HepG2 (cell line): ENCODE data around the gene AMZ1. TPM values are rescaled to one million over a fixed set of nuclear protein-coding genes. Genes with fewer than 3 reads are reported as not detected.

Experiments
- ATAC-seq: fragments of 200-7000 bp; cut with Tn5 transposase; 3 replicates; pipeline ENCODE4 v1.9.1; 2020; ENCODE audit warnings: mild to moderate bottlenecking, moderate library complexity
- BruUV-seq: library from RNA; stranded (reverse); fragments of 400-500 nt; replicated peaks from 2 replicates; lab custom pipeline; 2021; lab: Mats Ljungman, UMichigan
- CTCF ChIA-PET: fragments of 300-600 bp; formaldehyde crosslinking; extraction: SDS; loops from one replicate; lab custom pipeline; 2021; ENCODE audit warnings: low total read pairs, inconsistent platforms, low intra/inter-chr PET ratio; lab: Yijun Ruan, JAX
- POLR2A ChIA-PET: fragments of 350-600 bp; sonication (Branson Sonifier 250); formaldehyde crosslinking; loops from one replicate; lab custom pipeline; 2020; ENCODE audit warnings: antibody characterized with exemption, inconsistent platforms; lab: Yijun Ruan, JAX
- DNase-seq: peaks from one replicate; pipeline ENCODE4 v3.0.0-alpha.2; 2015; ENCODE audit warnings: low spot score
- FAIRE-seq: peaks from 3 replicates; lab custom pipeline; 2011; peaks lifted over from hg19 to GRCh38; lab: Jason Lieb, UNC
- H2AFZ ChIP-seq: one replicate; pipeline ENCODE4 v1.6.1; 2011; ENCODE audit warnings: low read length, inconsistent platforms
- H3K27ac ChIP-seq: fragments of 300-600 bp; 3 replicates; pipeline ENCODE4 v1.8.0; 2011; ENCODE audit warnings: mixed run types, mild to moderate bottlenecking, mixed read lengths, low read length, inconsistent platforms; ENCODE audit not compliant: insufficient read depth; ENCODE audit errors: extremely low read length
- H3K27me3 ChIP-seq, 2 experiments: fragments of 200-600 bp in 1 of 2; 2 replicates in 1 of 2; 3 replicates in 1 of 2; pipeline versions ENCODE4 v1.6.0 to v1.8.0; 2011; ENCODE audit warnings: low read length in 2 of 2, mild to moderate bottlenecking in 2 of 2, moderate library complexity in 2 of 2, inconsistent platforms in 1 of 2; ENCODE audit not compliant: insufficient read depth in 2 of 2, control insufficient read depth in 1 of 2
- H3K36me3 ChIP-seq, 2 experiments: fragments of 200-600 bp in 1 of 2; replicated peaks in 1 of 2; 2 replicates in 1 of 2; 3 replicates in 1 of 2; pipeline versions ENCODE4 v1.5.1 to v1.8.0; 2011; ENCODE audit warnings: low read length in 2 of 2, inconsistent platforms in 1 of 2; ENCODE audit not compliant: insufficient read depth in 2 of 2, control insufficient read depth in 1 of 2
- H3K4me1 ChIP-seq: 2 replicates; pipeline ENCODE4 v1.5.1; 2012; ENCODE audit warnings: low read length, inconsistent platforms; ENCODE audit not compliant: insufficient read depth
- H3K4me2 ChIP-seq: 2 replicates; pipeline ENCODE4 v1.6.0; 2011; ENCODE audit warnings: low read depth, low read length, inconsistent platforms
- H3K4me3 ChIP-seq, 3 experiments: fragments of 200-600 bp in 1 of 3; sonication (generic), shearing (Covaris generic) in 1 of 3; replicated peaks in 1 of 3; 2 replicates each; pipeline ENCODE4 v1.5.1; 2011 to 2016; ENCODE audit warnings: low read length in 3 of 3, inconsistent platforms in 2 of 3, low read depth in 2 of 3, mild to moderate bottlenecking in 2 of 3, control low read depth in 1 of 3, mixed read lengths in 1 of 3; ENCODE audit not compliant: insufficient read depth in 1 of 3
- H3K79me2 ChIP-seq: one replicate; pipeline ENCODE4 v1.6.1; 2011; ENCODE audit warnings: low read length, inconsistent platforms; ENCODE audit not compliant: insufficient read depth
- H3K9ac ChIP-seq: 2 replicates; pipeline ENCODE4 v1.6.0; 2011; ENCODE audit warnings: mild to moderate bottlenecking, low read depth, low read length, inconsistent platforms; ENCODE audit not compliant: insufficient read depth
- H3K9me3 ChIP-seq: 2 replicates; pipeline ENCODE4 v1.5.1; 2012; ENCODE audit warnings: mild to moderate bottlenecking, low read length
- H4K20me1 ChIP-seq: 2 replicates; pipeline ENCODE4 v1.6.0; 2011; ENCODE audit warnings: inconsistent platforms, mild to moderate bottlenecking, low read length, moderate library complexity; ENCODE audit not compliant: insufficient read depth
- ADNP ChIP-seq: sonication (generic); formaldehyde crosslinking; IDR thresholded peaks from 2 replicates; pipeline ENCODE4 v1.4.0; 2020; ENCODE audit warnings: missing genetic modification reagents
- CEBPG ChIP-seq: IDR thresholded peaks from 2 replicates; pipeline ENCODE4 v1.6.1; 2016
- HNRNPL ChIP-seq: fragments of 200-400 bp; formaldehyde crosslinking; IDR thresholded peaks from 2 replicates; pipeline ENCODE4 v1.6.1; 2017; ENCODE audit warnings: mild to moderate bottlenecking, low read depth, low read length
- JUNB ChIP-seq: sonication (generic); formaldehyde crosslinking; IDR thresholded peaks from 2 replicates; pipeline ENCODE4 v1.8.0; 2022; ENCODE audit warnings: missing genetic modification reagents, mild to moderate bottlenecking, borderline replicate concordance
- NBN ChIP-seq: fragments of 450-650 bp; conservative IDR thresholded peaks from 2 replicates; pipeline ENCODE4 v1.6.1; 2017
- NKX3-1 ChIP-seq: sonication (generic); formaldehyde crosslinking; IDR thresholded peaks from 2 replicates; pipeline ENCODE4 v1.5.0; 2020; ENCODE audit warnings: missing genetic modification reagents
- PTBP1 ChIP-seq: fragments of 200-400 bp; formaldehyde crosslinking; IDR thresholded peaks from 2 replicates; pipeline ENCODE4 v1.6.1; 2018; ENCODE audit warnings: low read length, low read depth; ENCODE audit not compliant: poor library complexity, severe bottlenecking
- RORA ChIP-seq: sonication (generic); formaldehyde crosslinking; IDR thresholded peaks from 2 replicates; pipeline ENCODE4 v1.5.0; 2020; ENCODE audit warnings: mild to moderate bottlenecking, missing genetic modification reagents, moderate library complexity
- SNAPC2 ChIP-seq: sonication (generic); formaldehyde crosslinking; IDR thresholded peaks from 2 replicates; pipeline ENCODE4 v1.8.1; 2022; ENCODE audit warnings: mild to moderate bottlenecking, missing genetic modification reagents
- ZBTB34 ChIP-seq: sonication (generic); formaldehyde crosslinking; IDR thresholded peaks from 2 replicates; pipeline ENCODE4 v1.8.0; 2022; ENCODE audit warnings: mild to moderate bottlenecking, missing genetic modification reagents
- ZNF264 ChIP-seq: sonication (generic); formaldehyde crosslinking; IDR thresholded peaks from 2 replicates; pipeline ENCODE4 v1.4.0; 2020; ENCODE audit warnings: missing genetic modification reagents
- ZNF34 ChIP-seq: sonication (generic); formaldehyde crosslinking; IDR thresholded peaks from 2 replicates; pipeline ENCODE4 v1.4.0; 2020; ENCODE audit warnings: mild to moderate bottlenecking, missing genetic modification reagents, borderline replicate concordance
- ZNF770 ChIP-seq: sonication (generic); formaldehyde crosslinking; IDR thresholded peaks from 2 replicates; pipeline ENCODE4 v1.5.0; 2020; ENCODE audit warnings: mild to moderate bottlenecking, missing genetic modification reagents
- ZNF792 ChIP-seq: IDR thresholded peaks from 2 replicates; pipeline ENCODE4 v1.6.1; 2016
- WGBS: methylation state at CpG from one replicate; pipeline ENCODE4 v1.1.6; 2017; ENCODE audit warnings: low lambda C conversion rate; 5-methylcytosine and 5-hydroxymethylcytosine counted together
- in situ Hi-C: cut with HindIII; loops from 2 replicates; pipeline ENCODE4 v1.10.0; 2017; ENCODE audit warnings: low pct_unique_long_range_greater_than_20kb; ENCODE audit not compliant: extremely low pct_ligation_motif_present
- intact Hi-C: fragments of 100-400 bp; cut with micrococcal nuclease; formaldehyde crosslinking; loops from one replicate; pipeline ENCODE4 v1.10.0; 2022; ENCODE audit not compliant: unreplicated experiment
- polyA plus RNA-seq, 8 experiments: library from polyadenylated mRNA; depleted of rRNA in 3 of 8; stranded (reverse) in 7 of 8; unstranded in 1 of 8; fragments of >200 nt; fragmentation: Illumina TruSeq in 4 of 8; extraction: Trizol in 4 of 8; gene quantifications; 2 replicates each; pipeline versions ENCODE4 v1.2.1 to v1.2.3, GENCODE V29; 2011 to 2016; ENCODE audit warnings: low read depth in 4 of 8, missing spikeins in 1 of 8, mixed read lengths in 1 of 8; ENCODE audit not compliant: insufficient read depth in 1 of 8
- total RNA-seq, 5 experiments: library from RNA; depleted of rRNA; stranded (reverse); fragments of >200 nt; fragmentation: Illumina TruSeq; extraction: Trizol; gene quantifications; 2 replicates each; pipeline ENCODE4 v1.2.3, GENCODE V29; 2016; ENCODE audit warnings: low read depth in 1 of 5
- TF ChIP-seq, protein P1 (sequence below): sonication (generic); formaldehyde crosslinking; IDR thresholded peaks from 2 replicates; pipeline ENCODE4 v1.4.0; 2020; ENCODE audit warnings: missing genetic modification reagents
- TF ChIP-seq, protein P2 (sequence below): sonication (generic); formaldehyde crosslinking; IDR thresholded peaks from 2 replicates; pipeline ENCODE4 v1.4.0; 2020; ENCODE audit warnings: missing genetic modification reagents

AMZ1 gene
- total and polyA plus RNA-seq, 2 of the 13 experiments (the other 11 are each of a cell fraction or from before 2014, with no cell fraction given): 0.03 TPM; not detected in 1

DNA sequence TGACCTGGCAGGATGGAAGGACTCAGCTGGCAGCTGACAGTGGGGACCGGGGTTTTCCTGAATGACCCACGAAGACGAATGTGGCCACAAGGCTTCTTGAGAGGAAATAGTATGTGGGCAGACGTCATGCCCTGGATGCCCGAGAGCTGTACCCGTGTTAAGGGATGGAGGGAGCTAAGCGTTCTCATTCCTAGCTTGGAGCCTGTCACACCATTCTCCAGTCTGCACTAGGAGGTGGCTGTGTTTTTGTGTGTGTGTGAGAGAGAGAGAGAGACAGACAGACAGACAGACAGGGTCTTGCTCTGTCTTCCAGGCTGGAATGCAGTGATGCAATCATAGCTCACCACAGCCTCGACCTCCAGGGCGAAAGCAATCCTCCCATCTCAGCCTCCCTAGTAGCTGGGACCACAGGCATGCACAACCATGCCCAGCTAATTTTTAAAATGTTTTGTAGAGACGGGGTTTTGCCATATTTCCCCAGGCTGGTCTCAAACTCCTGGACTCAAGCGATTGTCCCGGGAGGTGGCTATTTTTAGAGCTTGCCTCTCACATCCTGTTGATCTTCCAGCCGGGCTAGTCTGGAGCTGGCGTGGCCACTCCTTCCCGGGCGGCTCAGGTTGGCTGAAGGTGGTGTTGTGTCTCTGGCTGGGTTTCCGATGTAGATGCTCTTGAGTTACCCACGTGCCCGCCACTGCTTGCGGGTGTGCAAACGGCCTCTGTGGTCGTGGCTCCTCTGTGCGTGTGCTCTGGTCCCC lies 2.1 kb downstream of the AMZ1 start:
- no peaks in the 10 kb centered on the region for H3K9me3 ChIP-seq
- ChIA-PET POLR2A (interaction anchor here (0.6 to 1.2 kb wide), 2 partner anchors 19 to 51 kb away, joined by 3 read pairs; no protein-coding TSS in a partner anchor), CTCF (no interaction called here)
- no peak for FAIRE-seq
- no peak overlapping the region for H3K27ac ChIP-seq
- H3K27me3 ChIP-seq: peaks cover 20 to 67% of the 10 kb centered on the region in 2 experiments
- ATAC-seq: no peak
- BruUV-seq: no TSS peak
- H3K4me3 ChIP-seq: no peak overlapping the region
- no peak overlapping the region for H2AFZ ChIP-seq
- H3K4me1 ChIP-seq: peaks cover 43% of the 10 kb centered on the region
- no peaks in the 10 kb centered on the region for H3K36me3 ChIP-seq
- no peak overlapping the region; the same call in 1 of the 2 replicates for H3K4me2 ChIP-seq
- no peak overlapping the region for H3K9ac ChIP-seq
- no peaks in the 10 kb centered on the region for H4K20me1 ChIP-seq
- H3K79me2 ChIP-seq: no peaks in the 10 kb centered on the region
- intact Hi-C loops (no loop called here), in situ Hi-C loops (no loop called here)
- 26% methylated on average over 14 of the region's 23 CpGs for WGBS
- no peak for DNase-seq
- TF ChIP-seq ZNF770 (peak; percentile 95), ZNF264 (CRISPR knock-in tag) (no peak), ZNF34 (CRISPR knock-in tag) (no peak), ADNP (no peak), ZNF792 (no peak), ZBTB34 (no peak), NKX3-1 (CRISPR knock-in tag) (no peak), HNRNPL (no peak), PTBP1 (no peak), RORA (no peak), SNAPC2 (CRISPR knock-in tag) (no peak), CEBPG (CRISPR knock-in tag) (0 out of 2 replicates have a peak, but pooled peaks have one; percentile 40), JUNB (CRISPR knock-in tag) (no peak), NBN (no peak)
- TF ChIP-seq, protein P1, sequence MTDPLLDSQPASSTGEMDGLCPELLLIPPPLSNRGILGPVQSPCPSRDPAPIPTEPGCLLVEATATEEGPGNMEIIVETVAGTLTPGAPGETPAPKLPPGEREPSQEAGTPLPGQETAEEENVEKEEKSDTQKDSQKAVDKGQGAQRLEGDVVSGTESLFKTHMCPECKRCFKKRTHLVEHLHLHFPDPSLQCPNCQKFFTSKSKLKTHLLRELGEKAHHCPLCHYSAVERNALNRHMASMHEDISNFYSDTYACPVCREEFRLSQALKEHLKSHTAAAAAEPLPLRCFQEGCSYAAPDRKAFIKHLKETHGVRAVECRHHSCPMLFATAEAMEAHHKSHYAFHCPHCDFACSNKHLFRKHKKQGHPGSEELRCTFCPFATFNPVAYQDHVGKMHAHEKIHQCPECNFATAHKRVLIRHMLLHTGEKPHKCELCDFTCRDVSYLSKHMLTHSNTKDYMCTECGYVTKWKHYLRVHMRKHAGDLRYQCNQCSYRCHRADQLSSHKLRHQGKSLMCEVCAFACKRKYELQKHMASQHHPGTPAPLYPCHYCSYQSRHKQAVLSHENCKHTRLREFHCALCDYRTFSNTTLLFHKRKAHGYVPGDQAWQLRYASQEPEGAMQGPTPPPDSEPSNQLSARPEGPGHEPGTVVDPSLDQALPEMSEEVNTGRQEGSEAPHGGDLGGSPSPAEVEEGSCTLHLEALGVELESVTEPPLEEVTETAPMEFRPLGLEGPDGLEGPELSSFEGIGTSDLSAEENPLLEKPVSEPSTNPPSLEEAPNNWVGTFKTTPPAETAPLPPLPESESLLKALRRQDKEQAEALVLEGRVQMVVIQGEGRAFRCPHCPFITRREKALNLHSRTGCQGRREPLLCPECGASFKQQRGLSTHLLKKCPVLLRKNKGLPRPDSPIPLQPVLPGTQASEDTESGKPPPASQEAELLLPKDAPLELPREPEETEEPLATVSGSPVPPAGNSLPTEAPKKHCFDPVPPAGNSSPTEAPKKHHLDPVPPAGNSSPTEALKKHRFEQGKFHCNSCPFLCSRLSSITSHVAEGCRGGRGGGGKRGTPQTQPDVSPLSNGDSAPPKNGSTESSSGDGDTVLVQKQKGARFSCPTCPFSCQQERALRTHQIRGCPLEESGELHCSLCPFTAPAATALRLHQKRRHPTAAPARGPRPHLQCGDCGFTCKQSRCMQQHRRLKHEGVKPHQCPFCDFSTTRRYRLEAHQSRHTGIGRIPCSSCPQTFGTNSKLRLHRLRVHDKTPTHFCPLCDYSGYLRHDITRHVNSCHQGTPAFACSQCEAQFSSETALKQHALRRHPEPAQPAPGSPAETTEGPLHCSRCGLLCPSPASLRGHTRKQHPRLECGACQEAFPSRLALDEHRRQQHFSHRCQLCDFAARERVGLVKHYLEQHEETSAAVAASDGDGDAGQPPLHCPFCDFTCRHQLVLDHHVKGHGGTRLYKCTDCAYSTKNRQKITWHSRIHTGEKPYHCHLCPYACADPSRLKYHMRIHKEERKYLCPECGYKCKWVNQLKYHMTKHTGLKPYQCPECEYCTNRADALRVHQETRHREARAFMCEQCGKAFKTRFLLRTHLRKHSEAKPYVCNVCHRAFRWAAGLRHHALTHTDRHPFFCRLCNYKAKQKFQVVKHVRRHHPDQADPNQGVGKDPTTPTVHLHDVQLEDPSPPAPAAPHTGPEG: no peak
- TF ChIP-seq, protein P2, sequence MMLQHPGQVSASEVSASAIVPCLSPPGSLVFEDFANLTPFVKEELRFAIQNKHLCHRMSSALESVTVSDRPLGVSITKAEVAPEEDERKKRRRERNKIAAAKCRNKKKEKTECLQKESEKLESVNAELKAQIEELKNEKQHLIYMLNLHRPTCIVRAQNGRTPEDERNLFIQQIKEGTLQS (CRISPR knock-in tag): 0 out of 2 replicates have a peak, but pooled peaks have one; percentile 46
